WTC11 (cell line): ENCODE measurements around the gene CHRM5. TPM values are rescaled to one million over a fixed set of nuclear protein-coding genes. Genes with fewer than 3 reads are reported as not detected.

Experiments used
- ATAC-seq: fragments of 200-7000 bp; cut with Tn5 transposase; 2 replicates; pipeline ENCODE4 v1.10.0; 2021; ENCODE audit warnings: mild to moderate bottlenecking, moderate library complexity
- CTCF ChIA-PET: fragments of 300-600 bp; sonication (Branson Sonifier 250); formaldehyde crosslinking; loops from one replicate; lab custom pipeline; 2021; ENCODE audit warnings: antibody characterized with exemption; lab: Charles Lee
- POLR2A ChIA-PET: fragments of 350-600 bp; sonication (Branson Sonifier 250); formaldehyde crosslinking; loops from one replicate; lab custom pipeline; 2021; ENCODE audit warnings: antibody characterized with exemption; lab: Charles Lee
- DNase-seq: peaks from one replicate; pipeline ENCODE4 v3.0.0; 2021; ENCODE audit warnings: low spot score
- H3K27ac Mint-ChIP-seq: 2 replicates; pipeline ENCODE4 v1.8.0; 2021; ENCODE audit warnings: mixed read lengths
- H3K27me3 Mint-ChIP-seq: 2 replicates; pipeline ENCODE4 v1.8.0; 2021; ENCODE audit warnings: low read depth, mild to moderate bottlenecking, moderate library complexity, mixed read lengths
- H3K36me3 Mint-ChIP-seq: 2 replicates; pipeline ENCODE4 v1.8.0; 2021; ENCODE audit warnings: mixed read lengths
- H3K4me1 Mint-ChIP-seq: 2 replicates; pipeline ENCODE4 v1.8.0; 2022; ENCODE audit warnings: mixed read lengths
- H3K4me3 Mint-ChIP-seq: 2 replicates; pipeline ENCODE4 v1.8.0; 2021; ENCODE audit warnings: mild to moderate bottlenecking, moderate library complexity, mixed read lengths
- H3K9me3 Mint-ChIP-seq: 2 replicates; pipeline ENCODE4 v1.8.0; 2021; ENCODE audit warnings: mixed read lengths
- AR ChIP-seq: fragments of 250-450 bp; sonication (Bioruptor Pico); IDR thresholded peaks from 2 replicates; pipeline ENCODE4 v1.9.0; 2021; ENCODE audit warnings: mild to moderate bottlenecking
- ARID4B ChIP-seq: sonication (generic); formaldehyde crosslinking; IDR thresholded peaks from 2 replicates; pipeline ENCODE4 v1.8.0; 2023; ENCODE audit warnings: missing genetic modification reagents, mild to moderate bottlenecking, borderline replicate concordance
- ATF6 ChIP-seq: sonication (generic); formaldehyde crosslinking; IDR thresholded peaks from 2 replicates; pipeline ENCODE4 v1.8.1; 2023; ENCODE audit warnings: mild to moderate bottlenecking, missing genetic modification reagents
- ELF4 ChIP-seq: sonication (generic); formaldehyde crosslinking; IDR thresholded peaks from 2 replicates; pipeline ENCODE4 v1.8.1; 2022; ENCODE audit warnings: low read depth, mild to moderate bottlenecking, moderate library complexity, missing genetic modification reagents
- ERG ChIP-seq: fragments of 250-450 bp; sonication (Bioruptor Pico); IDR thresholded peaks from 2 replicates; pipeline ENCODE4 v1.8.0; 2021; ENCODE audit warnings: mild to moderate bottlenecking
- ETV6 ChIP-seq: sonication (generic); formaldehyde crosslinking; IDR thresholded peaks from 2 replicates; pipeline ENCODE4 v1.8.1; 2022; ENCODE audit warnings: mild to moderate bottlenecking, missing genetic modification reagents
- FOXJ3 ChIP-seq: sonication (generic); formaldehyde crosslinking; IDR thresholded peaks from 2 replicates; pipeline ENCODE4 v1.9.0; 2021; ENCODE audit warnings: missing genetic modification reagents, mild to moderate bottlenecking, borderline replicate concordance
- FOXP1 ChIP-seq: sonication (generic); formaldehyde crosslinking; IDR thresholded peaks from 2 replicates; pipeline ENCODE4 v1.8.0; 2022; ENCODE audit warnings: missing genetic modification reagents, mild to moderate bottlenecking, moderate library complexity, borderline replicate concordance
- JAZF1 ChIP-seq: fragments of 250-450 bp; sonication (Bioruptor Pico); IDR thresholded peaks from 2 replicates; pipeline ENCODE4 v1.9.0; 2021; ENCODE audit warnings: moderate library complexity, mild to moderate bottlenecking, inconsistent platforms
- JUN ChIP-seq: sonication (generic); formaldehyde crosslinking; IDR thresholded peaks from 2 replicates; pipeline ENCODE4 v1.8.0; 2023; ENCODE audit warnings: mild to moderate bottlenecking, missing genetic modification reagents
- MLX ChIP-seq: sonication (generic); formaldehyde crosslinking; IDR thresholded peaks from 2 replicates; pipeline ENCODE4 v1.8.1; 2023; ENCODE audit warnings: mild to moderate bottlenecking, missing genetic modification reagents, moderate library complexity
- MYBL2 ChIP-seq: sonication (generic); formaldehyde crosslinking; IDR thresholded peaks from 2 replicates; pipeline ENCODE4 v1.8.1; 2023; ENCODE audit warnings: mild to moderate bottlenecking, moderate library complexity, missing genetic modification reagents
- NR2C2 ChIP-seq: sonication (generic); formaldehyde crosslinking; IDR thresholded peaks from 2 replicates; pipeline ENCODE4 v1.8.0; 2022; ENCODE audit warnings: mild to moderate bottlenecking, missing genetic modification reagents
- RELA ChIP-seq: sonication (generic); formaldehyde crosslinking; IDR thresholded peaks from 2 replicates; pipeline ENCODE4 v1.8.1; 2022; ENCODE audit warnings: missing genetic modification reagents, mild to moderate bottlenecking, borderline replicate concordance
- STAT6 ChIP-seq: sonication (generic); formaldehyde crosslinking; conservative IDR thresholded peaks from 2 replicates; pipeline ENCODE4 v1.8.1; 2023; ENCODE audit warnings: mild to moderate bottlenecking, low read depth, missing genetic modification reagents, moderate library complexity
- ZBTB21 ChIP-seq: sonication (generic); formaldehyde crosslinking; IDR thresholded peaks from 2 replicates; pipeline ENCODE4 v1.8.1; 2023; ENCODE audit warnings: mild to moderate bottlenecking, missing genetic modification reagents, borderline replicate concordance
- ZBTB43 ChIP-seq: sonication (generic); formaldehyde crosslinking; IDR thresholded peaks from 2 replicates; pipeline ENCODE4 v1.8.1; 2023; ENCODE audit warnings: mild to moderate bottlenecking, missing genetic modification reagents
- ZNF121 ChIP-seq: sonication (generic); formaldehyde crosslinking; IDR thresholded peaks from 2 replicates; pipeline ENCODE4 v1.8.0; 2023; ENCODE audit warnings: missing genetic modification reagents
- ZNF138 ChIP-seq: sonication (generic); formaldehyde crosslinking; conservative IDR thresholded peaks from 2 replicates; pipeline ENCODE4 v1.8.1; 2022; ENCODE audit warnings: mild to moderate bottlenecking, moderate library complexity, missing genetic modification reagents
- ZNF219 ChIP-seq: sonication (generic); formaldehyde crosslinking; IDR thresholded peaks from 2 replicates; pipeline ENCODE4 v1.8.0; 2023; ENCODE audit warnings: missing genetic modification reagents, mild to moderate bottlenecking, borderline replicate concordance
- ZNF423 ChIP-seq: fragments of 250-450 bp; sonication (Bioruptor Pico); IDR thresholded peaks from 2 replicates; pipeline ENCODE4 v2.1.2; 2022; ENCODE audit warnings: mild to moderate bottlenecking, moderate library complexity
- total RNA-seq: library from RNA; stranded (reverse); gene quantifications from 3 replicates; pipeline ENCODE4 v1.2.3, GENCODE V29; 2021

CHRM5 gene
- total RNA-seq, 1 experiment from 2014 or later = not detected

- ATAC-seq (no peak), DNase-seq (no peak)
- peaks cover 7% of the 10 kb centered on the region for H3K4me1 Mint-ChIP-seq
- no peaks in the 10 kb centered on the region for H3K27me3 Mint-ChIP-seq
- H3K27ac Mint-ChIP-seq = no peak overlapping the region
- POLR2A ChIA-PET = no interaction called here
- peaks cover 6% of the 10 kb centered on the region; the same call in 1 of the 2 replicates for H3K9me3 Mint-ChIP-seq
- H3K4me3 Mint-ChIP-seq = no peak overlapping the region
- CTCF ChIA-PET = no interaction called here
- H3K36me3 Mint-ChIP-seq = no peaks in the 10 kb centered on the region; the same call in 1 of the 2 replicates
- TF ChIP-seq FOXJ3 (CRISPR knock-in tag) = no peak
- TF ChIP-seq JAZF1 (CRISPR knock-in tag) = no peak
- TF ChIP-seq ZNF219 (CRISPR knock-in tag) = no peak
- no peak for TF ChIP-seq RELA (CRISPR knock-in tag)
- no peak for TF ChIP-seq ATF6 (CRISPR knock-in tag)
- no peak for TF ChIP-seq NR2C2 (CRISPR knock-in tag)
- no peak for TF ChIP-seq JUN (CRISPR knock-in tag)
- no peak for TF ChIP-seq ZNF423
- TF ChIP-seq ARID4B (CRISPR knock-in tag) = no peak
- TF ChIP-seq AR (CRISPR knock-in tag) = no peak
- no peak for TF ChIP-seq MYBL2 (CRISPR knock-in tag)
- TF ChIP-seq ERG = no peak
- TF ChIP-seq ETV6 (CRISPR knock-in tag) = no peak
Observed at GRCh38 chr15:33955945-33956344, 12.4 kb upstream of the CHRM5 start.

- Mint-ChIP-seq H3K4me1 (peaks cover 2% of the 10 kb centered on the region), H3K27ac (no peak overlapping the region), H3K27me3 (no peaks in the 10 kb centered on the region), H3K9me3 (peaks cover 6% of the 10 kb centered on the region; the same call in 1 of the 2 replicates), H3K36me3 (no peaks in the 10 kb centered on the region; the same call in 1 of the 2 replicates), H3K4me3 (no peak overlapping the region)
- ChIA-PET POLR2A (no interaction called here), CTCF (no interaction called here)
- ATAC-seq = no peak
- DNase-seq = no peak
- TF ChIP-seq STAT6 (CRISPR knock-in tag) = no peak
- TF ChIP-seq FOXP1 (CRISPR knock-in tag) = no peak
- TF ChIP-seq ELF4 (CRISPR knock-in tag) = no peak
- TF ChIP-seq NR2C2 (CRISPR knock-in tag) = no peak
- TF ChIP-seq ZBTB21 = no peak
- no peak for TF ChIP-seq ZBTB43 (CRISPR knock-in tag)
- TF ChIP-seq MYBL2 (CRISPR knock-in tag) = no peak
- TF ChIP-seq MLX = no peak
- no peak for TF ChIP-seq ZNF121 (CRISPR knock-in tag)
- no peak for TF ChIP-seq ZNF138 (CRISPR knock-in tag)
Observed at GRCh38 chr15:33956397-33956796, 11.9 kb upstream of the CHRM5 start.
